GM13977 (cell line): ENCODE measurements around the gene XPR1.
"Not testable (repeated sequence)": the region's sequence is repeated elsewhere in the genome, so short reads cannot be mapped to it uniquely, and the experiment has no call there.

Source experiments
- DNase-seq: peaks from one replicate; pipeline ENCODE4 v3.0.0; 2012; ENCODE audit warnings: low spot score
- in situ Hi-C: fragments of 300-500 bp; cut with MboI; formaldehyde crosslinking; loops from one replicate; pipeline ENCODE4 v1.12.0; 2022; ENCODE audit warnings: low sequenced_read_pairs, low pct_unique_long_range_greater_than_20kb, mixed read lengths, inconsistent platforms; ENCODE audit not compliant: unreplicated experiment
- TF ChIP-seq, protein P1 (sequence below): IDR thresholded peaks from 2 replicates; pipeline ENCODE4 v1.5.1; 2012; ENCODE audit warnings: mild to moderate bottlenecking, control low read depth; ENCODE audit not compliant: insufficient read depth; ENCODE audit errors: extremely low read depth, missing control alignments

The XPR1 gene

GRCh38 chr1:180644526-180645192 is 12.8 kb downstream of the XPR1 start:
- DNase-seq: no peak
- in situ Hi-C loops: no loop called here
- TF ChIP-seq, protein P1, sequence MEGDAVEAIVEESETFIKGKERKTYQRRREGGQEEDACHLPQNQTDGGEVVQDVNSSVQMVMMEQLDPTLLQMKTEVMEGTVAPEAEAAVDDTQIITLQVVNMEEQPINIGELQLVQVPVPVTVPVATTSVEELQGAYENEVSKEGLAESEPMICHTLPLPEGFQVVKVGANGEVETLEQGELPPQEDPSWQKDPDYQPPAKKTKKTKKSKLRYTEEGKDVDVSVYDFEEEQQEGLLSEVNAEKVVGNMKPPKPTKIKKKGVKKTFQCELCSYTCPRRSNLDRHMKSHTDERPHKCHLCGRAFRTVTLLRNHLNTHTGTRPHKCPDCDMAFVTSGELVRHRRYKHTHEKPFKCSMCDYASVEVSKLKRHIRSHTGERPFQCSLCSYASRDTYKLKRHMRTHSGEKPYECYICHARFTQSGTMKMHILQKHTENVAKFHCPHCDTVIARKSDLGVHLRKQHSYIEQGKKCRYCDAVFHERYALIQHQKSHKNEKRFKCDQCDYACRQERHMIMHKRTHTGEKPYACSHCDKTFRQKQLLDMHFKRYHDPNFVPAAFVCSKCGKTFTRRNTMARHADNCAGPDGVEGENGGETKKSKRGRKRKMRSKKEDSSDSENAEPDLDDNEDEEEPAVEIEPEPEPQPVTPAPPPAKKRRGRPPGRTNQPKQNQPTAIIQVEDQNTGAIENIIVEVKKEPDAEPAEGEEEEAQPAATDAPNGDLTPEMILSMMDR: no peak

DNA sequence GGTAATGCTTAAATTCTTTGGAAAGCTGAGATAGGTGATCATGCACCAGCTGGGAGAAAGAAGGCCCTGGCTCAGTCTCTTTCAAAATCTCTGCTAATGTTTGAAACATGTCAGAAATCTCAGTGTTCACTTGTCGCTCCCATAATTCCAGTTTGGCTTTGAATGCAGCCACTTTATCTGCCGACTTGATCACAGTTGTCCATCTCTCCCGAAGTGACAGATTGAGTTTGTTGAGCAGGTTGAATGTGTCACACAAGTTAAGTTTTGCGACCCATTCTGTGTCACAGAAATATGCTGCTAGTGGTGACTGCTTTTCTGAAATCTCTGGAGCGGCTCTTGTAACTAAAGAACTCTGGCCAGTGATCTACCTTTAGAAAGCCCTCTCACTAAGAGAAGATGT is 13.4 kb downstream of the XPR1 start:
- DNase-seq, in situ Hi-C loops: not testable (repeated sequence)

- TF ChIP-seq, protein P1: no peak
- DNase-seq: no peak
- in situ Hi-C loops: no loop called here
Observed at GRCh38 chr1:180646093-180646492, 14.3 kb downstream of the XPR1 start.

DNA sequence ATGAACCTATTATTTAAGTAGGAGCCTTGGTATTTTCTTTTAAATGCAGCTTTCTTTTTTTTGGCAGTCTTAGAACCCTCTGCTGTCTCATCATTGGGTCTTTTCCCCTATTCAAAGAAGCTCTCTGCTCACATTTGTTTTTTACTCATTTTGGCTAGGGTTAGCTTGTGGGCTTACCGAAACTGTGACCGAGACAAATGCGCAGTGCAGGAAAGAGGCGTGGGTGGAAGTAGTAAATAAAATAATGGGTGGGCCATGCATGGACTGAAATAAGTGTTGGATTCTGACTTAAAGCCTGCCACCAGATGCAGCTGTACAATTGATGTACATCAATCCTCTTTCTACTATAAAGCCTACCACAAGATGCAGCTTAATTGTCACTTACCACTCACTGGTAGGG is 14.7 kb downstream of the XPR1 start:
- in situ Hi-C loops: no loop called here
- DNase-seq: no peak
- TF ChIP-seq, protein P1: no peak

GRCh38 chr1:180652792-180653191 is 21.0 kb downstream of the XPR1 start:
- no peak for DNase-seq
- in situ Hi-C loops: no loop called here
- TF ChIP-seq, protein P1: no peak

GRCh38 chr1:180662709-180663108 is 30.9 kb downstream of the XPR1 start:
- TF ChIP-seq, protein P1: no peak
- DNase-seq: no peak
- in situ Hi-C loops: no loop called here

DNA sequence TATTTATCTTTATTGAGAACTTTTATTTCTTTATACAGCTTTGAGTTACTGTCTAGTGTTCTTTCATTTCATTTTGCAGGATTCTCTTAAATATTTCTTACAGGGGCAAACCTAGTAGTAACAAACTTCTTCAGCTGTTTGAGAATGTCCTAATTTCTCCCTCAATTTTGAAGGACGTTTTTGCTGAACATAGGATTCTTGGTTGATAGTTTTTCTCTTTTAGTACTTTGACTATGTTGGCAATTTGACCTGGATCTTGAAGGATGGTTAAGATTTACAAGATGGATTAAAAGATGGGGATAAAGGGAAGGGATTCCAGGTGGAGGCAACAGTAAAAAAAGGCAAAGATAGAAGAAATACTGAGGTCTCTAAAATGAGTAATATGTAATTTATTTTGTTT is 38.9 kb downstream of the XPR1 start:
- in situ Hi-C loops: no loop called here
- no peak for DNase-seq
- TF ChIP-seq, protein P1: no peak
